Activated naive CD8-positive, alpha-beta T cell treated with anti-CD3 and anti-CD28 coated beads, Interleukin-2, amount 50 U/mL, for 24 hours (primary cell): Measurements from ENCODE around the gene CACNA1C.

ENCODE experiments used
- ATAC-seq: fragments of 150-1000 bp; cut with Tn5 transposase; one replicate; pipeline ENCODE4 v1.10.0; 2021
- DNase-seq: peaks from one replicate; pipeline ENCODE4 v3.0.0; 2021
- H3K27ac Mint-ChIP-seq: one replicate; pipeline ENCODE4 v1.8.0; 2021; ENCODE audit warnings: mild to moderate bottlenecking, mixed read lengths
- H3K27me3 Mint-ChIP-seq: one replicate; pipeline ENCODE4 v1.8.0; 2021; ENCODE audit warnings: mixed read lengths
- H3K36me3 Mint-ChIP-seq: one replicate; pipeline ENCODE4 v1.8.0; 2021; ENCODE audit warnings: low read depth, mixed read lengths
- H3K4me1 Mint-ChIP-seq: one replicate; pipeline ENCODE4 v1.8.0; 2021; ENCODE audit warnings: mixed read lengths
- H3K4me3 Mint-ChIP-seq: one replicate; pipeline ENCODE4 v1.8.0; 2021; ENCODE audit warnings: mild to moderate bottlenecking, moderate library complexity, mixed read lengths
- H3K9me3 Mint-ChIP-seq: one replicate; pipeline ENCODE4 v1.8.0; 2021; ENCODE audit warnings: mixed read lengths

The CACNA1C gene

DNA sequence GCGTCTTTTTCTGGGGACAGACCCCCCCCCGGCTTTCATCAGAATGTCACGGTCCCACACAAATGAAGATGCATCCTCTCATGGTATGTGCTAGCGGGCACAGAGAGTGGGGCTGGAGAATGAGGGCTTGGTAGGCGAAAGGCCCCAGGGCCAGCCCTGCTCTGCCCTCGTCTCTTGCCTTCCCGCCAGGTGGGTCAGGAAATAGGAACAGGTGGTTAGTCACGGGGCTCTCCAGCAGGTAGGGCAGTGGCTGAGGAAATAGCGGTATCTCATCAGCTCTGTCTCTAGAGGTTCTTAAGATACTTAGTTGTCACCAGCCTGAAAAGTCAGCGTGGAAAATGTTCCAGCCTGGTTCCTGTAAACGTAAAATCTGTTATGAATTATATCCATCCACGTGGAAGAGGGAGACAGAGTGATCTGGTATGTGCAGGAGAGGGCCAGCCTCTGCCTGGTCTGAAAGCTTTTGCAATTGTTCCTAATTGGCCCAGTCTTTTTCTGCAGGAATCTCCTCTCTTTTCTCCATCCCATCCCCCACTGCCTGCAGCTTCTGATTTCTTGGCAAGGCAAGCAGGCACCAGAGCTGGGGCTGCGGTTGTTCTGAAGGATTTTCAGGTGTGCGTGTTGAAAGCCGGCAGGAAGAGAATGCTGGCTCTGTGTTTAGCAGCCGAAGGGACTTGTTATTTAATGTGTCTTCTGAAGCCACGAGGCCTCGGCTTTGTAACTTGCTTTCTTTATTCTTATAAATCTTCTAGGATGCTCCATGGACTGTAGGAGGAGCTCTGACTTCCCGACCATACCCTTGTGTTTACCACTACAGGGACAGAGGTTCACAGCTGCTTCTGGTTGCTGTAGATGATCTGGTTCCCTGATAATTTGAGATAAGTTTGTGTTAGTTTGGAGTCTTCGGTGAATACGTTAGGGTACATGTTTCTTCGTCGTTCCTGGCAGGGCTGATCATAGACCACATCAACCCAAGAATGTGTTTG is 131.1 kb downstream of the CACNA1C start:
- Mint-ChIP-seq H3K36me3 (no peaks in the 10 kb centered on the region), H3K27ac (no peak overlapping the region), H3K4me1 (peaks cover 2% of the 10 kb centered on the region), H3K27me3 (peaks cover 11% of the 10 kb centered on the region), H3K9me3 (no peaks in the 10 kb centered on the region), H3K4me3 (no peak overlapping the region)
- ATAC-seq (no peak), DNase-seq (no peak)

DNA sequence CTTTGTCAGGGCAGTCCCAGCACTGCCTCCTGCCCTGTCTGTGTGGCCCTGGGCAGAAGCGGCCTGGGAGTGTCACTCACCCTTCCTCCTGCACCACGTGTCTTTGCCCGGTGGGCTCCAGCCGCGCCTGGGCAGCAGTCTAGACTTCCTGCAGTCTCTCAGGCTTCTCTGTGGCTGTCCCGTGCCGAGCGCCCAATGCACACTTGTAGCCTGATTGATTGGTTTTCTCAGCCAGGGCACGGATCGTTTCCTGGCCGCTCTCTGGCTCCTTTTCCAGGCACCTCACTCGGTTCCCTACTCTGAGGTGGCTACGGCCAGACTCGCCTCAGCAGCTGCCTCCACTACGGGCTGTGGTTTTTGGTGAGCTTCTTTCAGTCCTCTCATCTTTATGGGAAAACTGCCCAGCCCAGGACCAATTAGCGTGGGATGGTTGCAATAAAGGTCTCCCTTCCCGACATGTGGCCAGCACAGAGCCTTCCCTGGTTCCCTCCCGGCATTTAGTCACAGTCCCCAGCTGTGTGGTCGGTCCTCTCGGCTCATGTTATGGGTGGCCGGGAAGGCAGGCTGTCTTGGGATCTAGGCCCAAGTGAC is 133.1 kb downstream of the CACNA1C start:
- no peak overlapping the region for H3K4me3 Mint-ChIP-seq
- peaks cover 11% of the 10 kb centered on the region for H3K27me3 Mint-ChIP-seq
- ATAC-seq (no peak), DNase-seq (no peak)
- H3K4me1 Mint-ChIP-seq, result peaks cover 2% of the 10 kb centered on the region
- H3K27ac Mint-ChIP-seq, result no peak overlapping the region
- H3K36me3 Mint-ChIP-seq, result no peaks in the 10 kb centered on the region
- no peaks in the 10 kb centered on the region for H3K9me3 Mint-ChIP-seq

DNA sequence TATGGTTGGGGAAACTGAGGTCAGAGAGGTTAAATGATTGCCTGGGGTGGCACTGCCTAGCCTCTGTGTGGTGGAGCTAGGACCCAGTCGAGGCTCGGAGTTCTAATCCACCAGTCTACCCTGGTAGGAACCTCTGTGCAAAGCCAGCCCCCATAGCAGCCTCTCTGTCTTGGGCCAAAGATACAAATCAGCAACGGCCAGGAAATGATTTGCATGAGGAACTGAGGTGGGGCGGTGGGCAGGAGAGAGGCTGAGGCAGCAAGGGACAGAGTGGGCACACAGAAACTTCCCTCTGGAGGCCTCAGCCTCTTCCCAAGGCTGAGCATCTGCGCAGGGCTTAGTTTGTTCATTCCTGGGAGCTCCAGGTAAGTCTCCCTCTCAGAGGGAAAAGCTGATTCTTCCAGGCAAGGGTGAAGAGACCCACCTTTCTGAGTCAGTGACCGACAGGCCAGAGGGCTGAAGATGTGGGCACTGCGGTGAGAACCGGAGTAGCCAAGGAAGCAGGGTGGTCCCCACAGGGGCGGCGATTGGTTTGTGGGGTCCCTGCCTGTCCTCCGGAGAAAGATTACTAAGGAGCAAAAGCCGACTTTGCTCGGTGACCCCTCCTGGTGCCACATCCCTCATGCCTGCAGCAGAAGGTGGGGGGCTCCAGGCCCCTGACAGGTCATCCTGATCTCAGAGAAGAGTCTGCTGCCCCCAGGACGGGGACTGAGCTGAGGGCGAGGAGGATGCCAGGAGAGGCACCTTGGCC is 134.6 kb downstream of the CACNA1C start:
- Mint-ChIP-seq H3K4me1 (peaks cover 2% of the 10 kb centered on the region), H3K27me3 (peaks cover 10% of the 10 kb centered on the region), H3K9me3 (no peaks in the 10 kb centered on the region), H3K4me3 (no peak overlapping the region), H3K27ac (no peak overlapping the region), H3K36me3 (no peaks in the 10 kb centered on the region)
- DNase-seq (no peak), ATAC-seq (no peak)

DNA sequence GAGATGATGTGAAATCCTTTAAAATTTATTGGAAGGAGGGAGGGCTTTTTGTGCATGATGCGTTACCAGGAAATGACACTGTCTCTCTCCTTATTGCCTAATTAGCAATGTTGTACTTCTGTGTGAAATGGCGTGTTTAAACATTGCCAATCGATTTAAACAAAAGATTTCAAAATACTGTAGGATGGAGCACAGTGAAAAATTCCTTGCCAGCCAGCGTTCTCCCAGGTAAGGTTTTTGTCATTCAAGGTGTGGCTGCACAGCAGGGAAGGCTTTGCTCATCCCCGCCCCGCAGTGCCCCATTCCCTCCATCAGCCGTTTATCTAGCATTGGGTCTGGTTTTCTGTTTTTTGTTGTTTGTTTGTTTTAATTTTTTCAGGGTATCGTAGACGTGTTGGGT is 137.3 kb downstream of the CACNA1C start:
- H3K27ac Mint-ChIP-seq, result no peak overlapping the region
- H3K36me3 Mint-ChIP-seq, result no peaks in the 10 kb centered on the region
- no peaks in the 10 kb centered on the region for H3K9me3 Mint-ChIP-seq
- ATAC-seq, result no peak
- no peak for DNase-seq
- H3K27me3 Mint-ChIP-seq, result peaks cover 1% of the 10 kb centered on the region
- H3K4me3 Mint-ChIP-seq, result no peak overlapping the region
- H3K4me1 Mint-ChIP-seq, result no peaks in the 10 kb centered on the region

DNA sequence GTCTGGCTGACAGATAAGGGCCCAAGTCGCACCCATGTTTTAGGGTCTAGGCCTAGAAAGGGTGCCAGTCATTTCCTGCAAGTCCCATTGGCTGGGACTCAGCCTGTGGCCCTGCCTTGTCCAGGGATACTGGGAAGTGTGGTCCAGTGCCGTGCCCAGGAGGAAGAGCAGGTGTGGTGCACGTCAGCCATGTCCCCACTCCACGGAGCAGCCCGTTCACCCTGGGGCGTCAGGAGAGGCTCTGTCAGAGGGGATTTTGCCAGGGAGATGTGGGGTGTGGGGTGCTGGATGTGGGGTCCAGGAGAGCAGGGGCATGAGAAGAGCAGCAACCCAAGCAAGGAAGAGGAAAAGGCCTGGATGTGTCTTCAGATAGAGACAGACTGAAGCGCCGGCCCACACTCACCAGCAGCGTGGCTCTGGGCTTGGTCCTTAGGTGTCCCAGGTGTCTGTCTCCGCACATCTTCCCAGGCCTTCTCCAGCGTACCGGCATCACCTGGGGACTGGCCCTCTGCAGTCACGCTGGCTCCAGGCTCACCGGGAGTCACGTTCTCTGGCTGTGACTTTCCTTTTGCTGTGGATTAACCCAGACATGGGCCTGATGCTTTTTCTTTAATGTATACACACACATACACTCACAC is 138.2 kb downstream of the CACNA1C start:
- H3K4me3 Mint-ChIP-seq, result no peak overlapping the region
- ATAC-seq, result no peak
- no peaks in the 10 kb centered on the region for H3K9me3 Mint-ChIP-seq
- no peak for DNase-seq
- H3K27ac Mint-ChIP-seq, result no peak overlapping the region
- H3K27me3 Mint-ChIP-seq, result peaks cover 1% of the 10 kb centered on the region
- no peaks in the 10 kb centered on the region for H3K4me1 Mint-ChIP-seq
- no peaks in the 10 kb centered on the region for H3K36me3 Mint-ChIP-seq

DNA sequence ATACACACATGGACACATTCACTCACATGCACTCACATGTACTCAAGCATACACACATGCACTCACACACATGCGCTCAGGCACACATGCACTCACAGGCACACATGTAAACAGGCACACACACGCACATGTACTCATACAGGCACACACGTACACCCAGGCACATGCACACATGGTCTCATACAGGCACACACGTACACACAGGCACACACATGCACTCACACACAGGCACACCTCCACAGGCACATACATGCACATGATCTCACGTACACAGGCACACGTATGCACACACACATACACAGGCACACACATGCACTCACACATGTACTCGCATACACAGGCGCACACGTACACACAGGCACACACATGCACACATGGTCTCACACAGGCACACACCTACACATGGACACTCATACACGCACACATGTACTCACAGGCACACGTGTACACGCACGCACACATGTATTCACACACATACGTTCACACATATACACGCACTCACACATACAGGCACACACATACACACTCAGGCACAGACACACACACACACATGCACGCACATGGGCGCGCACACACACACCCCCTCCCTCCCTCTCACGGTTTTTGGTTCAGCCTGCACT is 138.9 kb downstream of the CACNA1C start:
- Mint-ChIP-seq H3K4me3 (no peak overlapping the region), H3K27ac (no peak overlapping the region), H3K9me3 (no peaks in the 10 kb centered on the region), H3K36me3 (no peaks in the 10 kb centered on the region), H3K4me1 (no peaks in the 10 kb centered on the region), H3K27me3 (peaks cover 1% of the 10 kb centered on the region)
- no peak for ATAC-seq
- DNase-seq, result no peak

DNA sequence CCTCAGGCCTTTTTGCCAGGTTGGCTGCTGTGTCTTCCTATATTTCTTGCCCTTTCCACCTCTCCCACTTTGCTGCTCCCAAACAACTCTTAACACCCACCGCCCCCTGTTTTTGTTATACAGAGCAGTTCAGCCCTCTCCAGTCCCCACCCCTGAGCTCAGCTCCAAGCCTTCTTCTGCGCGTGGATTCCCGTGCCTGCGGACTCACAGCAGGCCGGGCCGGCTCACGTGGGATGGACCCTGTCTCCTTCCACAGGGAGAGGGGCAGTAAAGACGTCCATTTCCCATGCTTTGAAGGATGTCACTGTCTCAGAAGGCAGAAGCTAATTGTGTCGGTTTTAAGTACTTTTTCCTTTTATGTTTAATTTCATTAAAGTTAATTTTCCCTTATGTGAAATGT is 139.4 kb downstream of the CACNA1C start:
- Mint-ChIP-seq H3K4me1 (no peaks in the 10 kb centered on the region), H3K27ac (no peak overlapping the region), H3K36me3 (no peaks in the 10 kb centered on the region), H3K9me3 (no peaks in the 10 kb centered on the region), H3K4me3 (no peak overlapping the region), H3K27me3 (peaks cover 1% of the 10 kb centered on the region)
- no peak for ATAC-seq
- no peak for DNase-seq

DNA sequence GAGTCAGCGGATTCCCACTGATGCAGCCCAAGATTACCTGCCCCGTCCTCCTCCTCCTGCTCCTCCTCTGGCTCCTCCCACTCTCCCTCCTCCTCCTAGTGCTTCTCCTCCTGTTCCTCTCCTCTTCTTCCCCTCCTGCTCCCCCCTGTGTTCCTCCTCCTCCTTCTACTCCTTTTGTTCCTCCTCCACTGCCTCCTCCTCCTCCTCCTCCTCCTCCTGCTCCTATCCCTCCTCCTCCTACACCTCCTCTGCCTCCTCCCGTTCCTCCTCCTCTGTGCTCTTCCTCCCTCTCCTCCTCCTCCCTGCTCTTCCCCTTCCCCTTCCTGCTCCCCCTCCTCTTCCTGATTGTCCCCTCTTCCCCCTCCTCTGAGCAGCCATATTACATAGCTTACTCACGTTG is 141.3 kb downstream of the CACNA1C start:
- H3K4me3 Mint-ChIP-seq, result no peak overlapping the region
- no peaks in the 10 kb centered on the region for H3K36me3 Mint-ChIP-seq
- H3K27me3 Mint-ChIP-seq, result peaks cover 1% of the 10 kb centered on the region
- no peak for ATAC-seq
- DNase-seq, result no peak
- no peaks in the 10 kb centered on the region for H3K4me1 Mint-ChIP-seq
- no peaks in the 10 kb centered on the region for H3K9me3 Mint-ChIP-seq
- H3K27ac Mint-ChIP-seq, result no peak overlapping the region

DNA sequence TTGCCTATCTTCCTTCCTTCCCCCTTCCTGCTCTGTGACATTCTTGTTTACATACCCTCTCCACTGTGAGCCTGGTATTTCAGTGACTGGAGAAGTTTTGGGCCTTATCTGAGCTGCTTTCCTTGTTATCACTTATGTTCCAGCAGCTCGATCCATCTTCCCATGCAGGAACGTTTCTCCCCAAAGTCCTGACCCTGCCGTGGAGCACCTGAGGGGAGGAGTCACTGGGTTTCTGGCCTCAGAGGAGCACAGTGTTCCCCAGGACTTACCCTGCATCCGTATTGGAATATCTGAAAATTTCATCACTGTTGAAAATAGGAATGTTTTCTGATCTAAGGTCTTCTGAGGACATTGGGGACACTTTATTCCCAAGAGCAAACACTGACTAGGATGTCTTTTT is 141.8 kb downstream of the CACNA1C start:
- H3K4me1 Mint-ChIP-seq, result no peaks in the 10 kb centered on the region
- ATAC-seq (no peak), DNase-seq (no peak)
- no peaks in the 10 kb centered on the region for H3K9me3 Mint-ChIP-seq
- H3K27ac Mint-ChIP-seq, result no peak overlapping the region
- peaks cover 1% of the 10 kb centered on the region for H3K27me3 Mint-ChIP-seq
- H3K36me3 Mint-ChIP-seq, result no peaks in the 10 kb centered on the region
- no peak overlapping the region for H3K4me3 Mint-ChIP-seq

DNA sequence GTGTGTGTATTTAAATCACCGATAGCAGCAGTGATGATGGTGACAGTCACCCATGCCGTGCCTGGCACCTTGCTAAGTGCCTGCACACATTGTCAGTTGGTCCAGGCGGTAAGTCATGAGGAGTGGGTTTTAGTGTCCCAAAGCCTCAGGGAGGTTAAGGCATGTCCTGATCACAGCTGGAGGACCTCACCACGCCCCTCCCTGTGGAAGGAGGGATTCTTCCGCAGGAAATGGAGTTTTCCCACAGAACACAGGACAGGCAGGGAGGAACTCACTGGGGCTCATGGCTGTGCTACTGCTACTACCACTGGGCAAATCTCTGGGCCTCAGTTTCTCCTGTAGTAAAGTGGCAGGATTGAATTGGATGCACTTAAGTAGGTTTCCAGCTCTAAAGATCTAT is 142.3 kb downstream of the CACNA1C start:
- H3K36me3 Mint-ChIP-seq, result no peaks in the 10 kb centered on the region
- H3K4me3 Mint-ChIP-seq, result no peak overlapping the region
- H3K4me1 Mint-ChIP-seq, result no peaks in the 10 kb centered on the region
- DNase-seq (no peak), ATAC-seq (no peak)
- H3K9me3 Mint-ChIP-seq, result no peaks in the 10 kb centered on the region
- no peak overlapping the region for H3K27ac Mint-ChIP-seq
- H3K27me3 Mint-ChIP-seq, result peaks cover 1% of the 10 kb centered on the region

DNA sequence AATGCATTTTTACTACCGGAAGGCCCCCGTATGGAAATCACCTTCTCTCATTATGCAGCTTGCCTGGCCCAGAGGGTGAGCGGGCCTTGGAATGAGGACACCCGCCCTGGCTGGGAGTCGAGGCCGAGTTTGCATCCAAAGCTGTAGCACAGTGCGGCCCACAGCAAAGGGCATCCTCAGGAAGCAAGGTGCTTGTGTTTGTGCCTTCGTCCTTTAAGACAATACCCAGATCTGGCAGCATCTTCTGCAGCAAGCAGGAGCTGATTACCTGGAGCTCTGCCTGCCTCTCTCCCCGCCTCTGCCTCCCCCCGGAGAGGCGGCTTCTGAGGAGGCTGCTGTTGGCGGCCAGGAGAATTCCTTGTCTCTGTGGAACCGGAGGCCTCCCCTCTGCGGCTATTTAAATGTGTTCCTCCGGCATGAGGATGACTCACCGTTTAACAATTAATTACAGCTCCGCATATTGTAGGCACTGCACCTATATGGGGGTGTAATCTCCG is 145.3 kb downstream of the CACNA1C start:
- ATAC-seq (no peak), DNase-seq (no peak)
- no peaks in the 10 kb centered on the region for H3K9me3 Mint-ChIP-seq
- H3K4me1 Mint-ChIP-seq, result no peaks in the 10 kb centered on the region
- H3K27me3 Mint-ChIP-seq, result peaks cover 1% of the 10 kb centered on the region
- H3K27ac Mint-ChIP-seq, result no peak overlapping the region
- no peak overlapping the region for H3K4me3 Mint-ChIP-seq
- no peaks in the 10 kb centered on the region for H3K36me3 Mint-ChIP-seq

DNA sequence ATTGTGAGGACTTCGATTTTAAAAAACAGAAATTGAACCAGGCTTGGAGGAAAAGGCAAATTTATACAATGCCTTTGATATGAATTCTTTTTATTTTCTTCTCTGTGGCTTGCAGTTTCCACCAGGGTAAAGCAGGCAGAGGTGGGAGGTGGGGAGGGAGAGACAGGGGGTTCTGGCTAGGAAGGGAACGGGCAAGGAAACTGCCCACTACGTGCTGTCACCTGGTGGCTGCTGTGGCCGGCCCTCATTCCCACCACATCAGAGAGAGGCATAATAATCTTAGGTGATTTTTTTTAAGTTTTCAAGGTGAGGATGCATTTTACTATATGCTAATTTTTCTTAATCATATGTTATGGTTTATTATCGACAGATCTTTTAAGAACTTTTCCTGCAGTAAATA is 145.8 kb downstream of the CACNA1C start:
- Mint-ChIP-seq H3K27ac (no peak overlapping the region), H3K27me3 (peaks cover 1% of the 10 kb centered on the region), H3K9me3 (no peaks in the 10 kb centered on the region), H3K4me3 (no peak overlapping the region), H3K4me1 (no peaks in the 10 kb centered on the region), H3K36me3 (no peaks in the 10 kb centered on the region)
- ATAC-seq (no peak), DNase-seq (no peak)

DNA sequence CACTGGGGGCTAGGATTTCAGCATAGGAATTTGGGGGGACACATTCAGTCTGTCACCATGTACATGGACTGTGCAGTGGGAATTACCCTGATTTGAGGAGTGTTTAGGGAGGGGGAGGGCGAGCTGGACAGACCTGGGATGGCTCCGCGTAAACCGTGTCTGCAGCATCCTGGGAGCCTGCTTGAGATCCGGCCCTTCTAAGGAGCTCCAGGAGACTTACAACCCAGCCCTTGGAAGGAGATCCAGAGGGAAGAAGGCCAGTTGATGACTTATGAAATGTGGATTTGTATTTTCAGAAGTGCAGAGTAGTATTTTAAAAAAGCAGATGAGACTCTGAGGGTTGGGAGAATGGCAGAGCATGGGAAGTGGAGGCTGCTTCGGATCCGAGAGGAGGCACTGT is 153.2 kb downstream of the CACNA1C start:
- H3K4me3 Mint-ChIP-seq, result no peak overlapping the region
- H3K9me3 Mint-ChIP-seq, result no peaks in the 10 kb centered on the region
- ATAC-seq (no peak), DNase-seq (no peak)
- H3K4me1 Mint-ChIP-seq, result no peaks in the 10 kb centered on the region
- no peak overlapping the region for H3K27ac Mint-ChIP-seq
- no peaks in the 10 kb centered on the region for H3K27me3 Mint-ChIP-seq
- H3K36me3 Mint-ChIP-seq, result no peaks in the 10 kb centered on the region
